GM12892 (cell line): ENCODE data around the gene MS4A6E.

Source experiments
- POLR2A ChIP-seq: IDR thresholded peaks from 2 replicates; pipeline ENCODE4 v1.6.1; 2011; ENCODE audit warnings: low read depth, low read length, control low read depth
- TAF1 ChIP-seq: IDR thresholded peaks from 2 replicates; pipeline ENCODE4 v1.6.1; 2011; ENCODE audit warnings: low read depth, mild to moderate bottlenecking, control low read depth, low read length, borderline replicate concordance

GRCh38 chr11:60316317-60316716 lies 10.7 kb upstream of the MS4A6E start:
- TF ChIP-seq POLR2A (no peak), TAF1 (no peak)
